ENCODE results near the gene FEZ2. TPM values are rescaled to one million over a fixed set of nuclear protein-coding genes. Genes with fewer than 3 reads are reported as not detected.

Gene FEZ2
- total and polyA plus RNA-seq, 9 donors, result 28.9 to 70.9 (median 41.3) TPM

- Histone ChIP-seq H3K27me3 (no peaks in the 10 kb centered on the region), H3K36me3 (no peaks in the 10 kb centered on the region), H3K4me3 (no peak overlapping the region), H3K4me1 (ENCODE audit: insufficient read depth) (no peaks in the 10 kb centered on the region), H3K9me3 (no peaks in the 10 kb centered on the region), H3K27ac (no peak overlapping the region)
- intact Hi-C loops (cut with DNase I), result no loop called here
- 78 to 85% (median 79%) methylated on average over 7 of the region's 7 CpGs for WGBS, 3 donors
- no peak for DNase-seq
- no peak for TF ChIP-seq POLR2A (IDR thresholded peaks at IDR 0.05)
- no peak for TF ChIP-seq CTCF (IDR thresholded peaks at IDR 0.05)
- no peak for TF ChIP-seq EP300 (IDR thresholded peaks at IDR 0.05)
Observed at GRCh38 chr2:36549165-36549574, 48.8 kb downstream of the FEZ2 start.

GRCh38 chr2:36547906-36548305 lies 50.1 kb downstream of the FEZ2 start:
- TF ChIP-seq POLR2A (IDR thresholded peaks at IDR 0.05), result no peak
- TF ChIP-seq CTCF (IDR thresholded peaks at IDR 0.05), result no peak
- TF ChIP-seq EP300 (IDR thresholded peaks at IDR 0.05), result no peak

GRCh38 chr2:36545871-36546416 lies 52.0 kb downstream of the FEZ2 start:
- Histone ChIP-seq H3K9me3 (no peaks in the 10 kb centered on the region), H3K4me3 (no peak overlapping the region), H3K27ac (no peak overlapping the region), H3K27me3 (no peaks in the 10 kb centered on the region), H3K36me3 (no peaks in the 10 kb centered on the region), H3K4me1 (ENCODE audit: insufficient read depth) (no peaks in the 10 kb centered on the region)
- 0 to 1% (median 0%) methylated on average over 1 of the region's 1 CpG for WGBS, 3 donors
- TF ChIP-seq EP300 (IDR thresholded peaks at IDR 0.05), result no peak
- DNase-seq, result no peak
- intact Hi-C loops (cut with DNase I), result no loop called here

More at GRCh38 chr2:36547906-36548305, 50.1 kb downstream of the FEZ2 start:
- Histone ChIP-seq H3K9me3 (no peaks in the 10 kb centered on the region), H3K4me3 (no peak overlapping the region), H3K27ac (no peak overlapping the region), H3K4me1 (ENCODE audit: insufficient read depth) (no peaks in the 10 kb centered on the region), H3K27me3 (no peaks in the 10 kb centered on the region), H3K36me3 (no peaks in the 10 kb centered on the region)
- WGBS, 3 donors, result 88 to 96% (median 92%) methylated on average over 3 of the region's 3 CpGs
- DNase-seq, result no peak
- intact Hi-C loops (cut with DNase I), result no loop called here

- Histone ChIP-seq H3K4me3 (no peak overlapping the region), H3K9me3 (no peaks in the 10 kb centered on the region), H3K36me3 (no peaks in the 10 kb centered on the region), H3K27ac (no peak overlapping the region), H3K4me1 (ENCODE audit: insufficient read depth) (no peaks in the 10 kb centered on the region), H3K27me3 (no peaks in the 10 kb centered on the region)
- 79 to 84% (median 82%) methylated on average over 6 of the region's 6 CpGs for WGBS, 3 donors
- intact Hi-C loops (cut with DNase I), result no loop called here
- no peak for DNase-seq
- TF ChIP-seq CTCF (IDR thresholded peaks at IDR 0.05) (no peak), EP300 (IDR thresholded peaks at IDR 0.05) (no peak), POLR2A (IDR thresholded peaks at IDR 0.05) (no peak)
Observed at GRCh38 chr2:36544638-36545338, 53.2 kb downstream of the FEZ2 start.

- no peak for DNase-seq
- Histone ChIP-seq H3K36me3 (no peaks in the 10 kb centered on the region), H3K27me3 (no peaks in the 10 kb centered on the region), H3K4me3 (no peak overlapping the region), H3K27ac (no peak overlapping the region), H3K4me1 (ENCODE audit: insufficient read depth) (no peaks in the 10 kb centered on the region), H3K9me3 (no peaks in the 10 kb centered on the region)
- TF ChIP-seq CTCF (IDR thresholded peaks at IDR 0.05) (no peak), POLR2A (IDR thresholded peaks at IDR 0.05) (no peak), EP300 (IDR thresholded peaks at IDR 0.05) (no peak)
- WGBS, 3 donors, result 65 to 70% (median 66%) methylated on average over 4 of the region's 4 CpGs
- intact Hi-C loops (cut with DNase I), result no loop called here
Observed at GRCh38 chr2:36541891-36542595, 55.9 kb downstream of the FEZ2 start.

Data from ovary (tissue), 9 donors.